Endothelial cell of umbilical vein (primary cell): Measurements from ENCODE around the gene ADCY5. TPM values are rescaled to one million over a fixed set of nuclear protein-coding genes. Genes with fewer than 3 reads are reported as not detected.

Experiments
- BruUV-seq: library from RNA; stranded (reverse); fragments of 400-500 nt; replicated peaks from 2 replicates; lab custom pipeline; 2021; lab: Mats Ljungman, UMichigan
- CTCF ChIA-PET: fragments of 300-600, 350-600 bp; sonication (Branson Sonifier 250); formaldehyde crosslinking; loops from one replicate; lab custom pipeline; 2021; ENCODE audit warnings: antibody characterized with exemption, inconsistent platforms; lab: Charles Lee
- POLR2A ChIA-PET: fragments of 300-600, 350-600 bp; sonication (Branson Sonifier 250); formaldehyde crosslinking; loops from one replicate; lab custom pipeline; 2021; ENCODE audit warnings: antibody characterized with exemption, inconsistent platforms; lab: Charles Lee
- DNase-seq: peaks from one replicate; pipeline ENCODE4 v3.0.0-alpha.2; 2011; ENCODE audit warnings: low read depth, low spot score
- FAIRE-seq: peaks from 2 replicates; lab custom pipeline; 2011; peaks lifted over from hg19 to GRCh38; lab: Jason Lieb, UNC
- H2AFZ ChIP-seq: 2 replicates; pipeline ENCODE4 v1.6.0; 2012; ENCODE audit warnings: low read depth, low read length, control low read depth, inconsistent platforms
- H3K27ac ChIP-seq: 2 replicates; pipeline ENCODE4 v1.5.1; 2011; ENCODE audit warnings: low read depth, mild to moderate bottlenecking, control low read depth, low read length, moderate library complexity; ENCODE audit not compliant: insufficient read depth
- H3K27me3 ChIP-seq, 2 experiments: 2 replicates each; pipeline versions ENCODE4 v1.6.0 to v1.6.1; 2011; ENCODE audit warnings: low read length in 2 of 2, mixed read lengths in 1 of 2; ENCODE audit not compliant: control insufficient read depth in 2 of 2, insufficient read depth in 2 of 2
- H3K36me3 ChIP-seq, 2 experiments: 2 replicates in 1 of 2; 3 replicates in 1 of 2; pipeline ENCODE4 v1.5.1; 2011; ENCODE audit warnings: low read length in 2 of 2, mild to moderate bottlenecking in 1 of 2, moderate library complexity in 1 of 2; ENCODE audit not compliant: control insufficient read depth in 2 of 2, insufficient read depth in 2 of 2; ENCODE audit errors: extremely low read depth in 1 of 2
- H3K4me1 ChIP-seq: 3 replicates; pipeline ENCODE4 v1.5.1; 2011; ENCODE audit warnings: mild to moderate bottlenecking, low read length; ENCODE audit not compliant: control insufficient read depth, insufficient read depth; ENCODE audit errors: extremely low read depth
- H3K4me2 ChIP-seq: 2 replicates; pipeline ENCODE4 v1.6.1; 2011; ENCODE audit warnings: low read length, control low read depth, mixed read lengths; ENCODE audit not compliant: insufficient read depth
- H3K4me3 ChIP-seq, 3 experiments: fragments of 200-600 bp in 1 of 3; sonication (generic), shearing (Covaris generic) in 1 of 3; replicated peaks in 1 of 3; 2 replicates each; pipeline ENCODE4 v1.5.1; 2011 to 2016; ENCODE audit warnings: control low read depth in 3 of 3, low read length in 3 of 3, mild to moderate bottlenecking in 2 of 3, inconsistent platforms in 1 of 3, low read depth in 1 of 3, moderate library complexity in 1 of 3; ENCODE audit not compliant: insufficient read depth in 1 of 3
- H3K79me2 ChIP-seq: 2 replicates; pipeline ENCODE4 v1.6.0; 2012; ENCODE audit warnings: low read length, inconsistent platforms; ENCODE audit not compliant: control insufficient read depth, insufficient read depth
- H3K9ac ChIP-seq: replicated peaks from 2 replicates; pipeline ENCODE3; 2011; ENCODE audit warnings: low read length, control low read depth; ENCODE audit not compliant: insufficient read depth; ENCODE audit errors: extremely low read depth
- H3K9me1 ChIP-seq: replicated peaks from 3 replicates; pipeline ENCODE4 v1.6.0; 2011; ENCODE audit warnings: mild to moderate bottlenecking, low read length; ENCODE audit not compliant: control insufficient read depth, insufficient read depth; ENCODE audit errors: extremely low read depth
- H3K9me3 ChIP-seq: replicated peaks from 2 replicates; pipeline ENCODE4 v1.5.1; 2012; ENCODE audit warnings: low read length, inconsistent platforms; ENCODE audit not compliant: control insufficient read depth, insufficient read depth
- H4K20me1 ChIP-seq: replicated peaks from 2 replicates; pipeline ENCODE3; 2011; ENCODE audit warnings: mild to moderate bottlenecking, low read length; ENCODE audit not compliant: control insufficient read depth, insufficient read depth; ENCODE audit errors: extremely low read depth
- CTCF ChIP-seq, 2 donors: IDR thresholded peaks; 1 replicate in 1 of 2; 2 replicates in 1 of 2; pipeline ENCODE4 v1.5.1; 2011; ENCODE audit warnings: low read length in 2 of 2, mild to moderate bottlenecking in 2 of 2, moderate library complexity in 2 of 2, control low read depth in 1 of 2, inconsistent platforms in 1 of 2, low read depth in 1 of 2; ENCODE audit not compliant: insufficient read depth in 1 of 2; ENCODE audit errors: extremely low read depth in 1 of 2
- EZH2 ChIP-seq: IDR thresholded peaks from 2 replicates; pipeline ENCODE4 v1.6.1; 2012; ENCODE audit warnings: borderline replicate concordance, low read depth, mild to moderate bottlenecking, moderate library complexity, low read length, inconsistent platforms; ENCODE audit not compliant: severe bottlenecking
- FOS ChIP-seq: IDR thresholded peaks from 2 replicates; pipeline ENCODE4 v1.6.1; 2011; ENCODE audit warnings: mild to moderate bottlenecking, low read length, moderate library complexity, borderline replicate concordance; ENCODE audit not compliant: insufficient read depth
- GATA2 ChIP-seq: IDR thresholded peaks from 2 replicates; pipeline ENCODE4 v1.7.0; 2011; ENCODE audit warnings: low read depth, mild to moderate bottlenecking, moderate library complexity, mixed read lengths, low read length; ENCODE audit not compliant: insufficient read length, insufficient read depth
- JUN ChIP-seq: IDR thresholded peaks from 2 replicates; pipeline ENCODE4 v1.6.1; 2011; ENCODE audit warnings: borderline replicate concordance, low read depth; ENCODE audit not compliant: insufficient read length, insufficient read depth
- MAX ChIP-seq: IDR thresholded peaks from 2 replicates; pipeline ENCODE4 v1.6.1; 2011; ENCODE audit not compliant: insufficient read depth, insufficient read length
- MYC ChIP-seq: IDR thresholded peaks from one replicate; pipeline ENCODE4 v1.6.1; 2011; ENCODE audit warnings: mild to moderate bottlenecking, low read depth, low read length
- POLR2A ChIP-seq: IDR thresholded peaks from 2 replicates; pipeline ENCODE4 v1.6.1; 2012; ENCODE audit warnings: low read depth, mild to moderate bottlenecking, control low read depth, low read length
- POLR2AphosphoS5 ChIP-seq: IDR thresholded peaks from 2 replicates; pipeline ENCODE4 v1.6.1; 2012; ENCODE audit warnings: low read depth, mild to moderate bottlenecking, control low read depth, low read length, moderate library complexity; ENCODE audit not compliant: insufficient read depth
- dilution Hi-C: fragments of 300-500 bp; cut with MboI; formaldehyde crosslinking; loops from one replicate; pipeline ENCODE4 v1.15.0; 2019; ENCODE audit warnings: low sequenced_read_pairs; ENCODE audit not compliant: extremely low pct_ligation_motif_present
- intact Hi-C: fragments of 100-400 bp; cut with micrococcal nuclease; formaldehyde crosslinking; loops from one replicate; pipeline ENCODE4 v1.10.0; 2022
- polyA plus RNA-seq, 4 experiments: library from polyadenylated mRNA; depleted of rRNA in 3 of 4; stranded (reverse) in 3 of 4; unstranded in 1 of 4; fragments of >200 nt; gene quantifications; 2 replicates each; pipeline versions ENCODE4 v1.2.1 to v1.2.3, GENCODE V29; 2011 to 2012; ENCODE audit warnings: missing spikeins in 1 of 4
- total RNA-seq: library from RNA; stranded (reverse); gene quantifications from 2 replicates; pipeline ENCODE4 v1.2.3, GENCODE V29; 2021

ADCY5 gene
- total and polyA plus RNA-seq, 2 donors (not counting 3 experiments of a cell fraction or from before 2014, with no cell fraction given): 0.01 TPM; not detected in 1

- H4K20me1 ChIP-seq: no peaks in the 10 kb centered on the region
- dilution Hi-C loops (no loop called here), intact Hi-C loops (no loop called here)
- ChIA-PET POLR2A (no interaction called here), CTCF (interaction anchor here (1.4 kb wide), 1 partner anchor 35 kb away, joined by 4 read pairs; no protein-coding TSS in a partner anchor)
- H3K27me3 ChIP-seq: no peaks in the 10 kb centered on the region
- H3K9me3 ChIP-seq: no peaks in the 10 kb centered on the region
- H3K4me1 ChIP-seq: peaks cover 4% of the 10 kb centered on the region
- no TSS peak for BruUV-seq
- no peak overlapping the region for H3K4me3 ChIP-seq
- H3K9ac ChIP-seq: no peak overlapping the region
- no peak overlapping the region for H3K4me2 ChIP-seq
- no peaks in the 10 kb centered on the region for H3K79me2 ChIP-seq
- FAIRE-seq (no peak), DNase-seq (no peak)
- H3K36me3 ChIP-seq: no peaks in the 10 kb centered on the region
- H3K27ac ChIP-seq: no peak overlapping the region
- H2AFZ ChIP-seq: no peak overlapping the region
- no peaks in the 10 kb centered on the region for H3K9me1 ChIP-seq
- TF ChIP-seq MYC: no peak
- TF ChIP-seq FOS: no peak
- TF ChIP-seq CTCF (IDR thresholded peaks at IDR 0.05; ENCODE audit: extremely low read depth in 1 of 2, insufficient read depth in 1 of 2, low read depth in 1 of 2, low read length in 2 of 2): no peak
- TF ChIP-seq GATA2: no peak
- no peak for TF ChIP-seq EZH2
- no peak for TF ChIP-seq POLR2A
- no peak for TF ChIP-seq MAX
- TF ChIP-seq JUN: no peak
- no peak for TF ChIP-seq POLR2AphosphoS5
These were observed 176.3 kb downstream of the ADCY5 start for GRCh38 chr3:123272547-123272946.
